Colonic mucosa (tissue), 4 donors: Measurements from ENCODE around the gene MOB2. TPM values are rescaled to one million over a fixed set of nuclear protein-coding genes. Genes with fewer than 3 reads are reported as not detected.

Experiments
- DNase-seq: peaks from one replicate; pipeline ENCODE4 v3.0.0-alpha.2; 2020
- H3K27ac ChIP-seq: fragments of 200-600 bp; one replicate; pipeline ENCODE4 v1.8.0; 2021
- H3K27me3 ChIP-seq: fragments of 200-600 bp; one replicate; pipeline ENCODE4 v1.8.0; 2021
- H3K36me3 ChIP-seq: fragments of 200-600 bp; one replicate; pipeline ENCODE4 v1.8.0; 2021
- H3K4me1 ChIP-seq: fragments of 200-600 bp; one replicate; pipeline ENCODE4 v1.8.0; 2021; ENCODE audit warnings: mild to moderate bottlenecking
- H3K4me3 ChIP-seq: fragments of 200-600 bp; one replicate; pipeline ENCODE4 v1.8.0; 2021
- H3K9ac ChIP-seq, 2 donors: one replicate each; pipeline ENCODE4 v1.7.0; 2013; ENCODE audit warnings: control low read depth in 2 of 2, low read depth in 2 of 2, low read length in 2 of 2
- H3K9me3 ChIP-seq: fragments of 200-600 bp; one replicate; pipeline ENCODE4 v1.8.0; 2021
- intact Hi-C: fragments of 100-400 bp; cut with DNase I; formaldehyde crosslinking; loops from one replicate; pipeline ENCODE4 v1.14.1; 2022
- total RNA-seq, 2 donors: library from RNA; stranded (reverse); fragmentation: NEBNext Ultra II Directional in 1 of 2; extraction: Animal tissue kit (Norgen Biotek cat#: 25700) in 1 of 2; gene quantifications; one replicate each; pipeline ENCODE4 v1.2.1, GENCODE V29; 2021
- TF ChIP-seq, protein P1 (sequence below): fragments of 200-600 bp; IDR thresholded peaks from one replicate; pipeline ENCODE4 v1.8.0; 2022; ENCODE audit warnings: antibody characterized with exemption, mild to moderate bottlenecking
- donor health status: healthy.
- donor health status: DM: no; HTN: no; CAD: no.
- donor health status: DM: no; HTN: no; CAD: no.

The MOB2 gene
- total RNA-seq, 2 donors from 2014 or later = 41.6 to 49.2 TPM

DNA sequence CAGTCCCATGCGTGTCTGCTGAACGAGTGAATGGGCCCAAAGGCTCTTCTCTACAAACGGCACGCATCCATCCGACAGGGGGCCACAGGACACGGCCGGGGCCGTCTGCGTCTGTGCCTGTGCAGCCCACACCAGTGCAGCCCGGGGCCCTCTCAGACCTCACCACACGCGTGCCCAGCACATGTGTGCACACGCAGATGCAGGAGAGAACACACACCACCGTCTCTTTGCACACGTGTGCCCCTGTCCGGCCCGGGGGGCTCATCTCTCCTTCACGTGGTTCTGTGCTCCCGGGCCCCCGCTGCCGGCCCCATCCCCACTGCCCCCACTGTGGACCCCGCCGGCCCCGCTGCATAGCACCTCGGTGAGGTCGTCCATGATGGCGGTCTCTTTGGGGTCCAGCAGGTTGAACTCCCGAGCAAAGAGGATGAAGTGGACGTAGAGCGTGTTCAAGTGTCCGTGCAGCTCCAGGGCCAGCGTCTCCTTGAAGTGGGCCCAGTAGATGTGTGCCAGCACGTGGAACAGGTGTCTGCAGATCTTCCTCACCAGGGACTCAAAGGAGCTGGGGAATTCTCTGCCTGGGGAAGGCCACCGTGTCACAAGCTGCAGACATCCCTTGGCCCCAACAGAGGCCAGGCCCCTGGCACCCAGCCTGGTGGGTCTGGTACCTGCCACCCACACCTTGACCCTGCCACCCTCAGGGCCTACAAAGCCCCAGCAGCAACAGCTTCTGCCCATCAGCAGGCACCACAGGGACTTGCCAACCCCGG is 16.5 kb downstream of the MOB2 start:
- Histone ChIP-seq H3K4me1 (no peaks in the 10 kb centered on the region), H3K4me3 (no peak overlapping the region), H3K36me3 (peaks cover 9% of the 10 kb centered on the region), H3K27ac (no peak overlapping the region), H3K9ac (no peak overlapping the region), H3K9me3 (no peaks in the 10 kb centered on the region), H3K27me3 (no peaks in the 10 kb centered on the region)
- intact Hi-C loops = no loop called here
- TF ChIP-seq, protein P1, sequence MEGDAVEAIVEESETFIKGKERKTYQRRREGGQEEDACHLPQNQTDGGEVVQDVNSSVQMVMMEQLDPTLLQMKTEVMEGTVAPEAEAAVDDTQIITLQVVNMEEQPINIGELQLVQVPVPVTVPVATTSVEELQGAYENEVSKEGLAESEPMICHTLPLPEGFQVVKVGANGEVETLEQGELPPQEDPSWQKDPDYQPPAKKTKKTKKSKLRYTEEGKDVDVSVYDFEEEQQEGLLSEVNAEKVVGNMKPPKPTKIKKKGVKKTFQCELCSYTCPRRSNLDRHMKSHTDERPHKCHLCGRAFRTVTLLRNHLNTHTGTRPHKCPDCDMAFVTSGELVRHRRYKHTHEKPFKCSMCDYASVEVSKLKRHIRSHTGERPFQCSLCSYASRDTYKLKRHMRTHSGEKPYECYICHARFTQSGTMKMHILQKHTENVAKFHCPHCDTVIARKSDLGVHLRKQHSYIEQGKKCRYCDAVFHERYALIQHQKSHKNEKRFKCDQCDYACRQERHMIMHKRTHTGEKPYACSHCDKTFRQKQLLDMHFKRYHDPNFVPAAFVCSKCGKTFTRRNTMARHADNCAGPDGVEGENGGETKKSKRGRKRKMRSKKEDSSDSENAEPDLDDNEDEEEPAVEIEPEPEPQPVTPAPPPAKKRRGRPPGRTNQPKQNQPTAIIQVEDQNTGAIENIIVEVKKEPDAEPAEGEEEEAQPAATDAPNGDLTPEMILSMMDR = no peak
- no peak for DNase-seq

DNA sequence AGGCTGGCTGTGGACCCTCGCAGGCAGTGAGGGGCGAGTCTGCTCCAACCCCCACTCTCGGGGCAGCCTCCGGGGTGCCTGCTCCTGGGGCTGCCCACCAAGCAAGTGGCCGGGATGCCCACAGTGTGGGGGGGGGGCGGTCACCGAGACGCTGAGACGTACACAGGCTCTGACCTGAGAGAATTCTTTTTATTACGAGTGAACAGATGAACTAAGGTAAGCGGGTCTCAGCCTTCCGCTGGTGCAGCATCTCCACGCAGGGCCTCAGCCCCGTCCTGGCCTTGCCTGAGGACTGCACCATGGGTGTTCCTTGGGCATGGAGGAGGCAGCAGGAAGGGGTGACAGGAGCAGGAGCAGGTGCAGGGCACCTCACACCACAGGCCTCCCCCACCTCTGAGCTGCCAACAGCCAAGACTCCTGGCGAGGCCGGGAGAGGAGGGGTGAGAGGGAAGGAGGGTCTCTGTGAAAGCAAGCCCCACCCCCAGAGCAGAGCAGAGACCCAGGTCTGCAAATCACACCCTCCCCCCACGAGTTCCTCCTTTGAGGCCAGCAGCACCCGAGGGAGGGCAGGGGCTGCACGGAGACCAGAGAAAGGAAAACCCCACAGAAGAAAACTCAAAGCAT is 17.2 kb downstream of the MOB2 start:
- H3K27ac ChIP-seq = no peak overlapping the region
- no peaks in the 10 kb centered on the region for H3K27me3 ChIP-seq
- no peak overlapping the region for H3K9ac ChIP-seq
- intact Hi-C loops = no loop called here
- H3K36me3 ChIP-seq = peaks cover 9% of the 10 kb centered on the region
- H3K4me3 ChIP-seq = no peak overlapping the region
- DNase-seq = no peak
- no peaks in the 10 kb centered on the region for H3K4me1 ChIP-seq
- H3K9me3 ChIP-seq = no peaks in the 10 kb centered on the region
- TF ChIP-seq, protein P1 = no peak

DNA sequence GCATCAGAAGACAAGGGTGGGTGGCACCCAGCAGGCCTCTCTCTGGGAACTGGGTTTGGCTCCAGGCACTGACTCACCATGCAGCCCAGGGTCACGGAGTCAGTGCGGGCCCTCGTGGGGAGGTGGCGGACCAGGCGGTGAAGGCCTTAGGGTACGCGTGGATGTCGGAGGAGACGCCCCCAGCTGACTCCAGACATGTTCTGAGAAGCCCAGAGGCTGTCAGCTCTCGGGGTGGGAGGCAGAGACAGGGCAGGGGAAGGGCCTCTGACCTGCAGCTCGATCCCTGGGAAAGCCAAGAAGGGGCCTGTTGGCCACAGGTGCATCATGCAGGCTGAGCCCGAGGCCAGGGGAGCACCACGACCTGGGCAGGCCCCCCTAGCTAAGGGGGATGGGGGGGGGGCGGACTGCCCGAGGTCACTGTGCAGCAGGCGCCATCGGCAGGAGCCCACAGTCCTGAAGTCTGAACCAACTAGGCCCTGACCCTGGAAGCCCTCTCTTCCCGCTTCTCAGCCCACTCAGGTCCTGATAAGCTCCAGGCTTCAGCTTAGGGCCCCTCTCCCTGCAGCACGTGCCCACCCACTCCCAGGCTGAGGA is 18.0 kb downstream of the MOB2 start:
- Histone ChIP-seq H3K4me3 (no peak overlapping the region), H3K27me3 (no peaks in the 10 kb centered on the region), H3K27ac (no peak overlapping the region), H3K9ac (no peak overlapping the region), H3K36me3 (peaks cover 9% of the 10 kb centered on the region), H3K4me1 (no peaks in the 10 kb centered on the region), H3K9me3 (no peaks in the 10 kb centered on the region)
- TF ChIP-seq, protein P1 = no peak
- intact Hi-C loops = no loop called here
- no peak for DNase-seq

DNA sequence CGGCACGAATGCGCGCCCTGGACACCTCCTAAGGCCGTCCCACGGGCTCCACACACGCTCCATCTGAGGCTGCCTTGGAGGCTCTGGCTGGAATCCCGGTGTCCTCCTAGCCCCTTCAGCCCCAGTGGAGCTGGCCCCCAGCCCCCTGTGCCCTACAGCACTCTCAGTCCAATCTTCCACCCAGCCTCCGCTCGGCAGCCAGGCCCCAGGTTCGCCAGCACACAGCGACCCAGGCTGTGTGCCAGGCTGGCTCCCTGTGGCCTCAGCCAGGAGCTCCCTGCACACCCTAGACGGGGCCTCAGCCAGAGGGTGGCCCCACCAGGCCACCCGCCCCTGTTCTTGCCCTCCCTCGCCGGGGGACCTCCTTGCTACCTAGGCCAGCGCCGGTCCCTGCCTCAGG is 18.6 kb downstream of the MOB2 start:
- H3K27me3 ChIP-seq = no peaks in the 10 kb centered on the region
- no peaks in the 10 kb centered on the region for H3K4me1 ChIP-seq
- TF ChIP-seq, protein P1 = no peak
- no peak overlapping the region for H3K4me3 ChIP-seq
- no peak overlapping the region for H3K9ac ChIP-seq
- peaks cover 9% of the 10 kb centered on the region for H3K36me3 ChIP-seq
- H3K27ac ChIP-seq = no peak overlapping the region
- no peaks in the 10 kb centered on the region for H3K9me3 ChIP-seq
- no peak for DNase-seq
- intact Hi-C loops = no loop called here

DNA sequence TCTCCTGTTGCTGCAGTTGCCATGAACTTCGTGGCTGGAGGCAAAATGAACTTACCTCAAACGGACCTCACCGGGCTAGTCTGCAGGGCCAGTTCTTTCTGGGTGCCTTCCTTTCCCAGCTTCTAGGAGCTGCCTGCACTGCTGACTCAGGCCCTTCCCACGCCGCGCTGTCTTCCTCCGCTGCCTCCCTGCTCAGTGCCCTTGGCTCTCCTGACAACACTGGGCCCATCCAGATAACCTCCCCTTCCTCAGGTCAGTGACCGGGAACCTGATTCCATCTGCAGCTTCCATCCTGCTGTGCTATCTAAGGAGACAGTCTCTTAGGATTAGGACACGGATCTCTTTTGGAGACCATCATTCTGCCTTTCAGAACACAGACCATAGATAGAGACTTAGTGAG is 19.3 kb downstream of the MOB2 start:
- Histone ChIP-seq H3K9me3 (no peaks in the 10 kb centered on the region), H3K27me3 (no peaks in the 10 kb centered on the region), H3K27ac (no peak overlapping the region), H3K4me1 (no peaks in the 10 kb centered on the region), H3K9ac (no peak overlapping the region), H3K36me3 (peaks cover 9% of the 10 kb centered on the region), H3K4me3 (no peak overlapping the region)
- TF ChIP-seq, protein P1 = no peak
- DNase-seq = no peak
- intact Hi-C loops = no loop called here
